Fibroblast of mammary gland (primary cell): ENCODE data around the gene CNTFR.

ENCODE experiments used
- DNase-seq: peaks from one replicate; pipeline ENCODE4 v3.0.0-alpha.2; 2010; ENCODE audit warnings: low read depth
- H3K4me3 ChIP-seq: 2 replicates; pipeline ENCODE4 v1.5.1; 2011; ENCODE audit warnings: low read depth, mild to moderate bottlenecking, low read length, moderate library complexity; ENCODE audit not compliant: control insufficient read depth
- CTCF ChIP-seq: conservative IDR thresholded peaks from 2 replicates; pipeline ENCODE4 v1.5.1; 2011; ENCODE audit warnings: low read depth, low read length, inconsistent platforms; ENCODE audit not compliant: control insufficient read depth, insufficient read depth

CNTFR gene

GRCh38 chr9:34558919-34559623 is 30.5 kb downstream of the CNTFR start:
- DNase-seq: no peak
- no peak overlapping the region for H3K4me3 ChIP-seq
- no peak for TF ChIP-seq CTCF

- H3K4me3 ChIP-seq: no peak overlapping the region
- DNase-seq: no peak
- TF ChIP-seq CTCF: no peak
These were observed 31.2 kb downstream of the CNTFR start for GRCh38 chr9:34558364-34558763.

- DNase-seq: no peak
- no peak for TF ChIP-seq CTCF
- no peak overlapping the region for H3K4me3 ChIP-seq
These were observed 31.9 kb downstream of the CNTFR start for GRCh38 chr9:34557426-34558321.

GRCh38 chr9:34556949-34557348 is 32.6 kb downstream of the CNTFR start:
- TF ChIP-seq CTCF: no peak
- no peak overlapping the region for H3K4me3 ChIP-seq
- no peak for DNase-seq

GRCh38 chr9:34555936-34556525 is 33.5 kb downstream of the CNTFR start:
- DNase-seq: no peak
- no peak for TF ChIP-seq CTCF
- no peak overlapping the region for H3K4me3 ChIP-seq

- DNase-seq: no peak
- no peak overlapping the region for H3K4me3 ChIP-seq
- no peak for TF ChIP-seq CTCF
These were observed 34.0 kb downstream of the CNTFR start for GRCh38 chr9:34555500-34555899.
